Chondrocyte (in vitro differentiated cells): ENCODE data around the gene TMEM205. TPM values are rescaled to one million over a fixed set of nuclear protein-coding genes. Genes with fewer than 3 reads are reported as not detected.

ENCODE experiments used
- DNase-seq: peaks from one replicate; pipeline ENCODE4 v3.0.0; 2021; ENCODE audit warnings: mixed read lengths, low spot score
- H3K27ac Mint-ChIP-seq: one replicate; pipeline ENCODE4 v1.8.0; 2021; ENCODE audit warnings: mild to moderate bottlenecking, moderate library complexity, mixed read lengths; ENCODE audit not compliant: unreplicated experiment
- H3K27me3 Mint-ChIP-seq: 2 replicates; pipeline ENCODE4 v1.8.0; 2021; ENCODE audit warnings: low read depth, mixed read lengths
- H3K36me3 Mint-ChIP-seq: 2 replicates; pipeline ENCODE4 v1.8.0; 2021; ENCODE audit warnings: low read depth, mixed read lengths
- H3K4me1 Mint-ChIP-seq: 2 replicates; pipeline ENCODE4 v1.8.0; 2021; ENCODE audit warnings: low read depth, mild to moderate bottlenecking, mixed read lengths
- H3K4me3 Mint-ChIP-seq: one replicate; pipeline ENCODE4 v1.8.0; 2021; ENCODE audit warnings: mild to moderate bottlenecking, moderate library complexity, mixed read lengths; ENCODE audit not compliant: unreplicated experiment
- H3K9me3 Mint-ChIP-seq: 2 replicates; pipeline ENCODE4 v1.8.0; 2021; ENCODE audit warnings: low read depth, mixed read lengths
- total RNA-seq: library from RNA; stranded (reverse); gene quantifications from 3 replicates; pipeline ENCODE4 v1.2.1, GENCODE V29; 2021
- TF ChIP-seq, protein P1 (sequence below): fragments of 200-600 bp; sonication (generic); IDR thresholded peaks from 2 replicates; pipeline ENCODE4 v1.5.0; 2021; ENCODE audit warnings: antibody characterized with exemption, mild to moderate bottlenecking, moderate library complexity

TMEM205 gene
- total RNA-seq, 1 donor from 2014 or later = 39.2 TPM

DNA sequence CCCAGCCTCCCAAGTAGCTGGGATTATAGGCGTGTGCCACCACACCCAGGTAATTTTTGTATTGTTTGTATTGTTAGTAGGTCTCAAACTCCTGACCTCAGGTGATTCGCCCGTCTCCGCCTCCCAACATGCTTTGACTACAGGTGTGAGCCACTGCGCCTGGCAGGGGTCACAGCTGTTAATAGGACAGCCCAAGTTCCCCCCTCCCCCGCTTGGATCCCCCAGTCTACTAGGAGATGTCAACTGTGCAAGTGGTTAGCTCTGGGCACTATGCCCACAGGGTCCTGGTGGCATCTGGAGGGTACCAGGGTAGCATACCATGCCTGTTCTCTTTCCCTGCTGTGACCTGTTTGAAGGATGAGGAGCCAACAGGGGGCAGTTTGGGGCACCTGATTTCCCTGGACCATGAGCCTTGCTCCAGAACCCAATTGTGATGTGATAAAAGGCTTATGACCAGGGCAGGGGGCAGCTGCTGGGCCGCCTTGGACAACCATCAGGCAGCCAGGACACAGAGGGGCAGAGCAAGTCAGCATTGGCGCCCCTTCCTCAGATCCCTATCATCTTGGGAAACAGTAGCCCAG, 50.3 kb downstream of the TMEM205 start, which contains the start of gene TSPAN16:
TSS of gene TSPAN16 (plus strand) at position 496 of the 581 bp plus-strand sequence. CDS start 138 bp downstream, outside the sequence.
- H3K27ac Mint-ChIP-seq = no peak within 1 kb of the TSS
- no peaks in the 10 kb centered on the region for H3K36me3 Mint-ChIP-seq
- H3K27me3 Mint-ChIP-seq = peaks cover 3% of the 10 kb centered on the region
- no peak for DNase-seq
- H3K9me3 Mint-ChIP-seq = no peaks in the 10 kb centered on the region
- no peak within 1 kb of the TSS for H3K4me3 Mint-ChIP-seq
- TF ChIP-seq, protein P1, sequence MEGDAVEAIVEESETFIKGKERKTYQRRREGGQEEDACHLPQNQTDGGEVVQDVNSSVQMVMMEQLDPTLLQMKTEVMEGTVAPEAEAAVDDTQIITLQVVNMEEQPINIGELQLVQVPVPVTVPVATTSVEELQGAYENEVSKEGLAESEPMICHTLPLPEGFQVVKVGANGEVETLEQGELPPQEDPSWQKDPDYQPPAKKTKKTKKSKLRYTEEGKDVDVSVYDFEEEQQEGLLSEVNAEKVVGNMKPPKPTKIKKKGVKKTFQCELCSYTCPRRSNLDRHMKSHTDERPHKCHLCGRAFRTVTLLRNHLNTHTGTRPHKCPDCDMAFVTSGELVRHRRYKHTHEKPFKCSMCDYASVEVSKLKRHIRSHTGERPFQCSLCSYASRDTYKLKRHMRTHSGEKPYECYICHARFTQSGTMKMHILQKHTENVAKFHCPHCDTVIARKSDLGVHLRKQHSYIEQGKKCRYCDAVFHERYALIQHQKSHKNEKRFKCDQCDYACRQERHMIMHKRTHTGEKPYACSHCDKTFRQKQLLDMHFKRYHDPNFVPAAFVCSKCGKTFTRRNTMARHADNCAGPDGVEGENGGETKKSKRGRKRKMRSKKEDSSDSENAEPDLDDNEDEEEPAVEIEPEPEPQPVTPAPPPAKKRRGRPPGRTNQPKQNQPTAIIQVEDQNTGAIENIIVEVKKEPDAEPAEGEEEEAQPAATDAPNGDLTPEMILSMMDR = peak; percentile 17
- peaks cover 12% of the 10 kb centered on the region for H3K4me1 Mint-ChIP-seq

- no peaks in the 10 kb centered on the region for H3K36me3 Mint-ChIP-seq
- no peaks in the 10 kb centered on the region for H3K9me3 Mint-ChIP-seq
- H3K27me3 Mint-ChIP-seq = no peaks in the 10 kb centered on the region
- no peak for DNase-seq
- H3K27ac Mint-ChIP-seq = no peak overlapping the region
- no peak overlapping the region for H3K4me3 Mint-ChIP-seq
- TF ChIP-seq, protein P1 = no peak
- H3K4me1 Mint-ChIP-seq = peaks cover 12% of the 10 kb centered on the region
These were observed 50.9 kb downstream of the TMEM205 start for GRCh38 chr19:11295180-11295579.

GRCh38 chr19:11293433-11294389, 52.4 kb downstream of the TMEM205 start:
- peak; percentile 96 for DNase-seq
- no peaks in the 10 kb centered on the region for H3K36me3 Mint-ChIP-seq
- peak overlapping the region; percentile 88 for H3K27ac Mint-ChIP-seq
- H3K4me1 Mint-ChIP-seq = peaks cover 12% of the 10 kb centered on the region
- peak overlapping the region; percentile 63 for H3K4me3 Mint-ChIP-seq
- TF ChIP-seq, protein P1 = peak; percentile 97
- H3K27me3 Mint-ChIP-seq = no peaks in the 10 kb centered on the region
- no peaks in the 10 kb centered on the region for H3K9me3 Mint-ChIP-seq

Other genes starting within 250 kb of the TMEM205 start
- gene SPC24, start 190.5 kb downstream of the TMEM205 start, total RNA-seq = 8.3 to 22.9 TPM (median 8.4 TPM) in 3 replicates
- gene KANK2, start 148.7 kb downstream of the TMEM205 start, total RNA-seq = 238 to 345 TPM (median 243 TPM) in 3 replicates
- gene ANGPTL8, start 106.6 kb downstream of the TMEM205 start, total RNA-seq = not detected in 3 replicates
- 40.7 to 46.0 TPM (median 44.4 TPM) in 3 replicates for gene DOCK6, start 83.7 kb downstream of the TMEM205 start, total RNA-seq
- not detected in 3 replicates for gene TSPAN16, start 50.1 kb downstream of the TMEM205 start, total RNA-seq
- gene RAB3D, start 6.6 kb downstream of the TMEM205 start, total RNA-seq = 2.1 to 8.9 TPM (median 8.1 TPM) in 3 replicates
- 19.8 to 22.4 TPM (median 20.5 TPM) in 3 replicates for gene CCDC159, start 251 bp upstream of the TMEM205 start, total RNA-seq
- 67.6 to 74.7 TPM (median 72.3 TPM) in 3 replicates for gene PLPPR2, start 9.2 kb upstream of the TMEM205 start, total RNA-seq
- gene SWSAP1, start 28.4 kb upstream of the TMEM205 start, total RNA-seq = 1.1 to 1.5 TPM (median 1.4 TPM) in 3 replicates
- 1.4 to 2.8 TPM (median 2.6 TPM) in 3 replicates for gene EPOR, start 38.0 kb upstream of the TMEM205 start, total RNA-seq
- 0.70 to 0.97 TPM in 2 of 3 replicates, not detected in the other for gene RGL3, start 73.0 kb upstream of the TMEM205 start, total RNA-seq
- 0.15 to 0.68 TPM (median 0.31 TPM) in 3 replicates for gene ODAD3, start 88.9 kb upstream of the TMEM205 start, total RNA-seq
- 309 to 330 TPM (median 318 TPM) in 3 replicates for gene PRKCSH, start 89.4 kb upstream of the TMEM205 start, total RNA-seq
- 0.07 TPM in 1 of 3 replicates, not detected in the others for gene ELAVL3, start 134.8 kb upstream of the TMEM205 start, total RNA-seq
- gene ZNF653, start 159.6 kb upstream of the TMEM205 start, total RNA-seq = 6.8 to 8.6 TPM (median 8.2 TPM) in 3 replicates
- gene ECSIT, start 182.9 kb upstream of the TMEM205 start, total RNA-seq = 20.3 to 27.9 TPM (median 20.5 TPM) in 3 replicates
- gene CNN1, start 192.6 kb upstream of the TMEM205 start, total RNA-seq = 20.1 to 213 TPM (median 199 TPM) in 3 replicates
- 36.2 to 43.8 TPM (median 37.7 TPM) in 3 replicates for gene ELOF1, start 213.0 kb upstream of the TMEM205 start, total RNA-seq
- gene ACP5, start 231.4 kb upstream of the TMEM205 start, total RNA-seq = 0.45 TPM in 1 of 3 replicates, not detected in the others